ENCODE results near the gene SIGLEC1. TPM values are rescaled to one million over a fixed set of nuclear protein-coding genes. Genes with fewer than 3 reads are reported as not detected.

The SIGLEC1 gene
- total and polyA plus RNA-seq, 2 donors (not counting 3 experiments of a cell fraction or from before 2014, with no cell fraction given) = not detected

GRCh38 chr20:3727401-3728021 is 15.1 kb upstream of the SIGLEC1 start:
- no peaks in the 10 kb centered on the region for H3K9me1 ChIP-seq (replicated peaks; ENCODE audit: control insufficient read depth, extremely low read depth, insufficient read depth, low read length)
- no peak overlapping the region for H3K4me2 ChIP-seq (ENCODE audit: insufficient read depth, low read length)
- H3K79me2 ChIP-seq (ENCODE audit: control insufficient read depth, insufficient read depth, low read length) = no peaks in the 10 kb centered on the region
- dilution Hi-C loops (cut with MboI; ENCODE audit: extremely low pct_ligation_motif_present, low sequenced_read_pairs) (no loop called here), intact Hi-C loops (cut with micrococcal nuclease) (no loop called here)
- no peaks in the 10 kb centered on the region for H3K36me3 ChIP-seq (ENCODE audit: control insufficient read depth in 2 of 2, extremely low read depth in 1 of 2, insufficient read depth in 2 of 2, low read length in 2 of 2)
- H2AFZ ChIP-seq (ENCODE audit: low read depth, low read length) = no peak overlapping the region
- FAIRE-seq (no peak), DNase-seq (ENCODE audit: low read depth, low spot score) (no peak)
- TF ChIP-seq EZH2 (IDR thresholded peaks at IDR 0.05; ENCODE audit: borderline replicate concordance, low read depth, low read length, severe bottlenecking) = no peak
- no peak for TF ChIP-seq MAX (IDR thresholded peaks at IDR 0.05; ENCODE audit: insufficient read depth, insufficient read length)
- TF ChIP-seq POLR2A (IDR thresholded peaks at IDR 0.05; ENCODE audit: low read depth, low read length) = no peak
- TF ChIP-seq POLR2AphosphoS5 (IDR thresholded peaks at IDR 0.05; ENCODE audit: insufficient read depth, low read depth, low read length) = no peak
- TF ChIP-seq MYC (IDR thresholded peaks at IDR 0.05; ENCODE audit: low read depth, low read length) = no peak
- no peak for TF ChIP-seq GATA2 (IDR thresholded peaks at IDR 0.05; ENCODE audit: insufficient read depth, insufficient read length, low read depth, low read length)
- H3K27ac ChIP-seq (ENCODE audit: insufficient read depth, low read depth, low read length) = no peak overlapping the region
- ChIA-PET POLR2A (no interaction called here), CTCF (interaction anchor here (0.8 to 7.2 kb wide), 7 partner anchors 10 to 127 kb away, joined by 3 to 40 read pairs (median 4); partner anchors contain the start of gene ADISSP)
- no peaks in the 10 kb centered on the region for H3K4me1 ChIP-seq (ENCODE audit: control insufficient read depth, extremely low read depth, insufficient read depth, low read length)
- H3K4me3 ChIP-seq (replicated peaks in 1 of 3; ENCODE audit: insufficient read depth in 1 of 3, low read depth in 1 of 3, low read length in 3 of 3) = no peak overlapping the region
- BruUV-seq (replicated peaks) = no TSS peak
- H3K9ac ChIP-seq (replicated peaks; ENCODE audit: extremely low read depth, insufficient read depth, low read length) = no peak overlapping the region
- no peaks in the 10 kb centered on the region for H3K9me3 ChIP-seq (replicated peaks; ENCODE audit: control insufficient read depth, insufficient read depth, low read length)
- H4K20me1 ChIP-seq (replicated peaks; ENCODE audit: control insufficient read depth, extremely low read depth, insufficient read depth, low read length) = no peaks in the 10 kb centered on the region
- peaks cover 7 to 10% of the 10 kb centered on the region in 2 experiments for H3K27me3 ChIP-seq (ENCODE audit: control insufficient read depth in 2 of 2, insufficient read depth in 2 of 2, low read length in 2 of 2)

GRCh38 chr20:3724356-3724755 is 12.0 kb upstream of the SIGLEC1 start:
- Histone ChIP-seq H3K27me3 (ENCODE audit: control insufficient read depth in 2 of 2, insufficient read depth in 2 of 2, low read length in 2 of 2) (peaks cover 12% of the 10 kb centered on the region in 2 experiments), H3K4me2 (ENCODE audit: insufficient read depth, low read length) (no peak overlapping the region), H3K27ac (ENCODE audit: insufficient read depth, low read depth, low read length) (no peak overlapping the region), H3K9me1 (replicated peaks; ENCODE audit: control insufficient read depth, extremely low read depth, insufficient read depth, low read length) (no peaks in the 10 kb centered on the region), H3K9me3 (replicated peaks; ENCODE audit: control insufficient read depth, insufficient read depth, low read length) (no peaks in the 10 kb centered on the region), H3K4me3 (replicated peaks in 1 of 3; ENCODE audit: insufficient read depth in 1 of 3, low read depth in 1 of 3, low read length in 3 of 3) (no peak overlapping the region), H3K79me2 (ENCODE audit: control insufficient read depth, insufficient read depth, low read length) (no peaks in the 10 kb centered on the region), H3K36me3 (ENCODE audit: control insufficient read depth in 2 of 2, extremely low read depth in 1 of 2, insufficient read depth in 2 of 2, low read length in 2 of 2) (no peaks in the 10 kb centered on the region), H2AFZ (ENCODE audit: low read depth, low read length) (no peak overlapping the region), H3K9ac (replicated peaks; ENCODE audit: extremely low read depth, insufficient read depth, low read length) (no peak overlapping the region), H3K4me1 (ENCODE audit: control insufficient read depth, extremely low read depth, insufficient read depth, low read length) (no peaks in the 10 kb centered on the region), H4K20me1 (replicated peaks; ENCODE audit: control insufficient read depth, extremely low read depth, insufficient read depth, low read length) (no peaks in the 10 kb centered on the region)
- BruUV-seq (replicated peaks) = no TSS peak
- intact Hi-C loops (cut with micrococcal nuclease) (no loop called here), dilution Hi-C loops (cut with MboI; ENCODE audit: extremely low pct_ligation_motif_present, low sequenced_read_pairs) (no loop called here)
- TF ChIP-seq POLR2AphosphoS5 (IDR thresholded peaks at IDR 0.05; ENCODE audit: insufficient read depth, low read depth, low read length) = no peak
- TF ChIP-seq POLR2A (IDR thresholded peaks at IDR 0.05; ENCODE audit: low read depth, low read length) = no peak
- no peak for TF ChIP-seq MYC (IDR thresholded peaks at IDR 0.05; ENCODE audit: low read depth, low read length)
- TF ChIP-seq GATA2 (IDR thresholded peaks at IDR 0.05; ENCODE audit: insufficient read depth, insufficient read length, low read depth, low read length) = no peak
- no peak for TF ChIP-seq EZH2 (IDR thresholded peaks at IDR 0.05; ENCODE audit: borderline replicate concordance, low read depth, low read length, severe bottlenecking)
- TF ChIP-seq MAX (IDR thresholded peaks at IDR 0.05; ENCODE audit: insufficient read depth, insufficient read length) = no peak
- no peak for TF ChIP-seq JUN (IDR thresholded peaks at IDR 0.05; ENCODE audit: borderline replicate concordance, insufficient read depth, insufficient read length, low read depth)
- TF ChIP-seq FOS (IDR thresholded peaks at IDR 0.05; ENCODE audit: borderline replicate concordance, insufficient read depth, low read length) = no peak
- POLR2A ChIA-PET = no interaction called here
- CTCF ChIA-PET = interaction anchor here (1.2 to 2.1 kb wide), 4 partner anchors 9 to 28 kb away, joined by 3 to 9 read pairs (median 4); no protein-coding TSS in a partner anchor
- DNase-seq (ENCODE audit: low read depth, low spot score) (no peak), FAIRE-seq (no peak)
